ENCODE data around the gene SERPING1.
A peak's percentile ranks its signal among the peaks of the same experiment; 100 is the strongest.

The SERPING1 gene

GRCh38 chr11:57643802-57644201 is 46.3 kb downstream of the SERPING1 start:
- Histone ChIP-seq H3K27ac (no peak overlapping the region), H3K9me3 (no peaks in the 10 kb centered on the region), H3K9ac (no peak overlapping the region), H3K4me2 (no peak overlapping the region), H3K4me3 (no peak overlapping the region), H3K36me3 (peaks cover 12% of the 10 kb centered on the region; the same call in 1 of the 2 replicates), H3K27me3 (peaks cover 43% of the 10 kb centered on the region), H4K20me1 (peaks cover 61% of the 10 kb centered on the region), H3K4me1 (peaks cover 72% of the 10 kb centered on the region)
- no peak for TF ChIP-seq Cebpa-rat (IDR thresholded peaks at IDR 0.05)

- H3K27ac ChIP-seq, result no peak overlapping the region
- H3K4me2 ChIP-seq, result 0 out of 2 replicates have a peak overlapping the region, but pooled peaks have one; percentile 19
- peaks cover 12% of the 10 kb centered on the region; the same call in 1 of the 2 replicates for H3K36me3 ChIP-seq
- no peaks in the 10 kb centered on the region for H3K9me3 ChIP-seq
- no peak overlapping the region for H3K9ac ChIP-seq
- peaks cover 54% of the 10 kb centered on the region for H3K27me3 ChIP-seq
- H3K4me1 ChIP-seq, result peaks cover 74% of the 10 kb centered on the region
- H4K20me1 ChIP-seq, result peaks cover 68% of the 10 kb centered on the region
- H3K4me3 ChIP-seq, result no peak overlapping the region
- TF ChIP-seq Cebpa-rat (IDR thresholded peaks at IDR 0.05), result no peak
Observed at GRCh38 chr11:57644748-57645688, 47.5 kb downstream of the SERPING1 start.

GRCh38 chr11:57645689-57646085 is 48.2 kb downstream of the SERPING1 start:
- Histone ChIP-seq H3K9me3 (no peaks in the 10 kb centered on the region), H3K27ac (no peak overlapping the region), H3K36me3 (peaks cover 12% of the 10 kb centered on the region; the same call in 1 of the 2 replicates), H3K4me2 (peak overlapping the region; percentile 5; the same call in 1 of the 2 replicates), H3K4me3 (no peak overlapping the region), H3K9ac (no peak overlapping the region), H3K4me1 (peaks cover 67% of the 10 kb centered on the region), H3K27me3 (peaks cover 61% of the 10 kb centered on the region), H4K20me1 (peaks cover 68% of the 10 kb centered on the region)
- TF ChIP-seq Cebpa-rat (IDR thresholded peaks at IDR 0.05), result no peak

GRCh38 chr11:57646194-57646798 is 48.8 kb downstream of the SERPING1 start:
- no peak for TF ChIP-seq Cebpa-rat (IDR thresholded peaks at IDR 0.05)
- H4K20me1 ChIP-seq, result peaks cover 62% of the 10 kb centered on the region
- H3K27me3 ChIP-seq, result peaks cover 67% of the 10 kb centered on the region
- H3K4me3 ChIP-seq, result no peak overlapping the region
- H3K9me3 ChIP-seq, result no peaks in the 10 kb centered on the region
- peaks cover 61% of the 10 kb centered on the region for H3K4me1 ChIP-seq
- no peak overlapping the region for H3K27ac ChIP-seq
- H3K9ac ChIP-seq, result no peak overlapping the region
- H3K4me2 ChIP-seq, result peak overlapping the region; percentile 5; the same call in 1 of the 2 replicates
- H3K36me3 ChIP-seq, result peaks cover 12% of the 10 kb centered on the region; the same call in 1 of the 2 replicates

GRCh38 chr11:57646799-57647303 is 49.4 kb downstream of the SERPING1 start:
- Histone ChIP-seq H3K27ac (no peak overlapping the region), H3K4me1 (peaks cover 56% of the 10 kb centered on the region), H3K4me2 (peak overlapping the region; percentile 68; the same call in 1 of the 2 replicates), H3K9me3 (no peaks in the 10 kb centered on the region), H3K36me3 (peaks cover 12% of the 10 kb centered on the region; the same call in 1 of the 2 replicates), H3K4me3 (0 out of 2 replicates have a peak overlapping the region, but pooled peaks have one; percentile 23), H3K27me3 (peaks cover 72% of the 10 kb centered on the region), H3K9ac (no peak overlapping the region), H4K20me1 (peaks cover 57% of the 10 kb centered on the region)
- no peak for TF ChIP-seq Cebpa-rat (IDR thresholded peaks at IDR 0.05)

- H3K9me3 ChIP-seq, result no peaks in the 10 kb centered on the region
- no peak overlapping the region for H3K27ac ChIP-seq
- H3K27me3 ChIP-seq, result peaks cover 72% of the 10 kb centered on the region
- H3K4me1 ChIP-seq, result peaks cover 52% of the 10 kb centered on the region
- peaks cover 12% of the 10 kb centered on the region; the same call in 1 of the 2 replicates for H3K36me3 ChIP-seq
- no peak overlapping the region for H3K9ac ChIP-seq
- H3K4me2 ChIP-seq, result peak overlapping the region; percentile 68
- 0 out of 2 replicates have a peak overlapping the region, but pooled peaks have one; percentile 23 for H3K4me3 ChIP-seq
- peaks cover 54% of the 10 kb centered on the region for H4K20me1 ChIP-seq
- TF ChIP-seq Cebpa-rat (IDR thresholded peaks at IDR 0.05), result no peak
Observed at GRCh38 chr11:57647372-57647771, 49.9 kb downstream of the SERPING1 start.

GRCh38 chr11:57647960-57648800 is 50.7 kb downstream of the SERPING1 start:
- Histone ChIP-seq H3K9me3 (no peaks in the 10 kb centered on the region), H3K4me1 (peaks cover 55% of the 10 kb centered on the region), H4K20me1 (peaks cover 46% of the 10 kb centered on the region), H3K9ac (no peak overlapping the region), H3K36me3 (0 out of 2 replicates have a peak, but pooled peaks cover 7% of the 10 kb centered on the region), H3K27ac (no peak overlapping the region), H3K27me3 (peaks cover 72% of the 10 kb centered on the region), H3K4me3 (0 out of 2 replicates have a peak overlapping the region, but pooled peaks have one; percentile 27), H3K4me2 (peak overlapping the region; percentile 68)
- no peak for TF ChIP-seq Cebpa-rat (IDR thresholded peaks at IDR 0.05)

- Histone ChIP-seq H3K4me2 (peak overlapping the region; percentile 68), H3K9me3 (no peaks in the 10 kb centered on the region), H3K9ac (no peak overlapping the region), H3K4me1 (peaks cover 50% of the 10 kb centered on the region), H3K27ac (no peak overlapping the region), H3K36me3 (no peaks in the 10 kb centered on the region), H4K20me1 (peaks cover 46% of the 10 kb centered on the region), H3K4me3 (peak overlapping the region; percentile 27), H3K27me3 (peaks cover 72% of the 10 kb centered on the region)
- TF ChIP-seq Cebpa-rat (IDR thresholded peaks at IDR 0.05), result no peak
Observed at GRCh38 chr11:57648801-57649735, 51.6 kb downstream of the SERPING1 start.

Measured in BLaER1 (cell line).